Suprapubic skin (tissue), 4 donors: Measurements from ENCODE around the gene MARK4. TPM values are rescaled to one million over a fixed set of nuclear protein-coding genes. Genes with fewer than 3 reads are reported as not detected.
A peak's percentile ranks its signal among the peaks of the same experiment; 100 is the strongest.

ENCODE experiments used
- DNase-seq, 2 donors: peaks; one replicate each; pipeline ENCODE4 v3.0.0-alpha.2; 2019; ENCODE audit warnings: low spot score in 2 of 2
- H3K27ac ChIP-seq: fragments of 200-600 bp; sonication (generic); one replicate; pipeline ENCODE4 v1.5.1; 2019
- H3K27me3 ChIP-seq: fragments of 200-600 bp; sonication (generic); one replicate; pipeline ENCODE4 v1.5.1; 2019
- H3K36me3 ChIP-seq: fragments of 200-600 bp; sonication (generic); one replicate; pipeline ENCODE4 v1.5.1; 2019
- H3K4me1 ChIP-seq: fragments of 200-600 bp; sonication (generic); one replicate; pipeline ENCODE4 v1.5.1; 2019
- H3K4me3 ChIP-seq: fragments of 200-600 bp; sonication (generic); one replicate; pipeline ENCODE4 v1.5.1; 2019; ENCODE audit warnings: mild to moderate bottlenecking
- H3K9me3 ChIP-seq: fragments of 200-600 bp; sonication (generic); one replicate; pipeline ENCODE4 v1.5.1; 2019
- CTCF ChIP-seq, 2 donors: fragments of 200-600 bp in 1 of 2; fragments of 450-650 bp in 1 of 2; sonication (generic) in 1 of 2; IDR thresholded peaks; one replicate each; pipeline ENCODE4 v1.5.1; 2016 to 2019; ENCODE audit warnings: antibody characterized with exemption in 2 of 2, mild to moderate bottlenecking in 1 of 2, moderate library complexity in 1 of 2
- EP300 ChIP-seq: sonication (generic); formaldehyde crosslinking; IDR thresholded peaks from one replicate; pipeline ENCODE4 v1.6.1; 2017; ENCODE audit warnings: antibody characterized with exemption
- POLR2A ChIP-seq, 2 donors: fragments of 450-650 bp; IDR thresholded peaks; one replicate each; pipeline ENCODE4 v1.6.1; 2017; ENCODE audit warnings: antibody characterized with exemption in 2 of 2, mild to moderate bottlenecking in 2 of 2, moderate library complexity in 2 of 2
- POLR2AphosphoS5 ChIP-seq, 3 donors: sonication (generic); formaldehyde crosslinking; IDR thresholded peaks; one replicate each; pipeline ENCODE4 v1.6.1; 2017; ENCODE audit warnings: antibody characterized with exemption in 3 of 3
- WGBS: methylation state at CpG from one replicate; pipeline ENCODE4 v1.1.5; 2018; 5-methylcytosine and 5-hydroxymethylcytosine counted together
- total RNA-seq, 4 donors: library from RNA; depleted of rRNA; stranded (reverse); fragments of >200 nt; gene quantifications; one replicate each; pipeline ENCODE4 v1.1.0, GENCODE V29; 2016

Gene MARK4
- total RNA-seq, 4 donors from 2014 or later = 37.4 to 56.2 (median 49.0) TPM

- H3K4me1 ChIP-seq = peaks cover 31% of the 10 kb centered on the region
- H3K27me3 ChIP-seq = peaks cover 22% of the 10 kb centered on the region
- TF ChIP-seq POLR2AphosphoS5 (IDR thresholded peaks at IDR 0.05) = no peak
- no peak for TF ChIP-seq POLR2A (IDR thresholded peaks at IDR 0.05)
- TF ChIP-seq EP300 = no peak
- no peak for TF ChIP-seq CTCF (IDR thresholded peaks at IDR 0.05)
- H3K36me3 ChIP-seq = no peaks in the 10 kb centered on the region
- H3K9me3 ChIP-seq = no peaks in the 10 kb centered on the region
- 14% methylated on average over 8 of the region's 25 CpGs for WGBS
- peak overlapping the region; percentile 56 for H3K27ac ChIP-seq
- no peak for DNase-seq
- H3K4me3 ChIP-seq = peak overlapping the region; percentile 50
Measured at GRCh38 chr19:45340899-45341453, 89.9 kb downstream of the MARK4 start.

GRCh38 chr19:45342911-45343310 lies 91.8 kb downstream of the MARK4 start:
- H3K27ac ChIP-seq = no peak overlapping the region
- TF ChIP-seq POLR2AphosphoS5 (IDR thresholded peaks at IDR 0.05) (no peak), EP300 (no peak), POLR2A (IDR thresholded peaks at IDR 0.05) (no peak), CTCF (IDR thresholded peaks at IDR 0.05) (no peak)
- H3K27me3 ChIP-seq = peaks cover 39% of the 10 kb centered on the region
- H3K9me3 ChIP-seq = no peaks in the 10 kb centered on the region
- no peak for DNase-seq
- WGBS = 75% methylated on average over 13 of the region's 13 CpGs
- no peak overlapping the region for H3K4me3 ChIP-seq
- H3K4me1 ChIP-seq = peaks cover 34% of the 10 kb centered on the region
- H3K36me3 ChIP-seq = peaks cover 6% of the 10 kb centered on the region

GRCh38 chr19:45344621-45345505 lies 93.8 kb downstream of the MARK4 start:
- peaks cover 24% of the 10 kb centered on the region for H3K36me3 ChIP-seq
- H3K9me3 ChIP-seq = no peaks in the 10 kb centered on the region
- peak overlapping the region; percentile 67 for H3K27ac ChIP-seq
- H3K27me3 ChIP-seq = peaks cover 37% of the 10 kb centered on the region
- no peak for DNase-seq
- H3K4me1 ChIP-seq = peaks cover 27% of the 10 kb centered on the region
- H3K4me3 ChIP-seq = no peak overlapping the region
- no peak for TF ChIP-seq POLR2AphosphoS5 (IDR thresholded peaks at IDR 0.05)
- TF ChIP-seq EP300 = no peak
- no peak for TF ChIP-seq CTCF (IDR thresholded peaks at IDR 0.05)
- no peak for TF ChIP-seq POLR2A (IDR thresholded peaks at IDR 0.05)
- WGBS = 33% methylated on average over 5 of the region's 15 CpGs

GRCh38 chr19:45345506-45345860 lies 94.4 kb downstream of the MARK4 start:
- DNase-seq = no peak
- no peaks in the 10 kb centered on the region for H3K9me3 ChIP-seq
- WGBS = 65% methylated on average over 14 of the region's 15 CpGs
- peaks cover 31% of the 10 kb centered on the region for H3K27me3 ChIP-seq
- no peak for TF ChIP-seq POLR2AphosphoS5 (IDR thresholded peaks at IDR 0.05)
- peaks cover 24% of the 10 kb centered on the region for H3K4me1 ChIP-seq
- no peak overlapping the region for H3K4me3 ChIP-seq
- peak overlapping the region; percentile 67 for H3K27ac ChIP-seq
- H3K36me3 ChIP-seq = peaks cover 30% of the 10 kb centered on the region

GRCh38 chr19:45346449-45346848 lies 95.4 kb downstream of the MARK4 start:
- TF ChIP-seq POLR2AphosphoS5 (IDR thresholded peaks at IDR 0.05) (no peak), EP300 (no peak), CTCF (IDR thresholded peaks at IDR 0.05) (no peak), POLR2A (IDR thresholded peaks at IDR 0.05) (no peak)
- Histone ChIP-seq H3K27me3 (peaks cover 25% of the 10 kb centered on the region), H3K4me3 (no peak overlapping the region), H3K36me3 (peaks cover 40% of the 10 kb centered on the region), H3K27ac (no peak overlapping the region), H3K4me1 (peaks cover 20% of the 10 kb centered on the region), H3K9me3 (no peaks in the 10 kb centered on the region)
- DNase-seq = no peak
- WGBS = 82% methylated on average over 13 of the region's 27 CpGs
